CD4-positive, alpha-beta T cell treated with Interleukin-17A for 1 hour (primary cell): Measurements from ENCODE around the gene NOP56.

Source experiments
- DNase-seq: peaks from one replicate; pipeline ENCODE4 v3.0.0-alpha.2; 2020

NOP56 gene

GRCh38 chr20:2706688-2707352 lies 54.4 kb downstream of the NOP56 start:
- no peak for DNase-seq

- no peak for DNase-seq
These were observed 55.1 kb downstream of the NOP56 start for GRCh38 chr20:2707353-2708072.
